GM23248 (cell line): ENCODE data around the gene DSE.

ENCODE experiments used
- EZH2 ChIP-seq: fragments of 200-600 bp; sonication (generic); IDR thresholded peaks from 2 replicates; pipeline ENCODE4 v1.6.1; 2018; ENCODE audit warnings: antibody characterized with exemption, mild to moderate bottlenecking; ENCODE audit not compliant: insufficient read depth, poor library complexity, severe bottlenecking
- EZH2phosphoT487 ChIP-seq: fragments of 200-600 bp; sonication (generic); IDR thresholded peaks from 2 replicates; pipeline ENCODE4 v1.6.1; 2018; ENCODE audit warnings: antibody characterized with exemption, moderate library complexity, mild to moderate bottlenecking, low read depth; ENCODE audit not compliant: insufficient read depth

DNA sequence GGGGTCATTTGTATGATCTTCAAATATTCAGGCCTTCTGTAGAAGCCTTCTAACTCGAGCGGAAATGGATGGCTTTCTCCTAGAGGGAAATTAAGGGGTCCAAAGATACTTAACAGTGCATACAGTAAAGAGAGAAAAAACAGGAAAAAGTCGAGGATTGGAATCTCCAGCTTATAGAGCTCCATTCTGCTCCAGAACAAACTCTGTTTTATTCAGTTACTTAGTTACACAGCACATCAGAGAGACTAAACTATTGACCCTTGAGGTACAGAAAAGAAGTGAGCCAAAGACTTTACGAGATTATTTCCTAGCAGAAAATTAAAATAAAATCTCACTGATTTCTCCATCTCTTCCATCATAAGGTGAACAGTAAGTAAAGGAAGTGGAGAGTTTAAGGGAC is 43.8 kb upstream of the DSE start:
- TF ChIP-seq EZH2: no peak
- TF ChIP-seq EZH2phosphoT487: no peak
